ENCODE measurements around the gene PLSCR1.
A peak's percentile ranks its signal among the peaks of the same experiment; 100 is the strongest.

PLSCR1 gene

DNA sequence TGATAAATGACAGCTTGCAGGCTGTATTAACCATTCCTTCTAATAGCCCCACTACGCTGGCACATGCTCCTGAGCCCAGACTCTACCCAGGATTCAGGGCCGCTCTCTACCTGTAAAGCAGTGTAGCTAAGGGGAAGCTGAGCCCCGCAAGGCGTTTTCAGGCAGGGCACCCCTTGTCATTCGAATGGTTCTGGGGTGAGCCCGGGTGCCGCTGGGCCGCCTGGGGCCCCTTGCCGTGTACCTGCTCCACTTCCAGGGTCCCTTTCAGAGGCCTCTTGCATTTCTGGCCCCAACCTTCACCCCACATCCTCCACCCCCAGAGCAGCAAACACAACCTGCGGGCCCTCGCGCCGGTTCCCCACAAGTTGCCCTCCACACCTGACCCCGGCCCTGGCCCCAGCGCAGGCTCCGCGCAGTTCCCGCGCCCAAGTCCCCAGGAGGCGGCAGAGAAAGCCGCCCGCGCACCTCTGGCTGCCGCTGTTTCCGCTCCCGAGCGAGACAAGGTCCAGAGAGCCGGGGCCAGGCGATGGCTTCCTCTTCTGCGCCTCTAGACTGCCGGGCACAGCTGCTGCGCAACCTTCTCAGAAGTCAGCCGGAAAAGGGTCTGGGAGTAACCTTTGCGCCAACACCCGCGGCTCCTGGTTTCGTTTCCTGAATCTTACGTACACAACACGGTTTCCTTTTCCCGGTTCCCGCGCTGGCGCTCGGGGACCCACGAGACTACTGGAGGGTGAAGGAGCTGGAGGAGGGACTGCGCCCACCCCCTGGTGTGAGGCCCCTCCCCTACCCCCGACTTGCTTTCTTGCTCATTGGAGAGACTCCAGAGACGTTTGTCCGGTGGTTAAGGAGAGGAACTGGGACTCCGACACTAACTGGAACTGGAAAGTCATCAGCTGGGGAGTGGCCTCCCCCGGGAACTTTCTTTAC lies at the start of gene PLSCR1:
Gene PLSCR1, minus strand, starts transcription at position 606 of the 927 bp plus-strand sequence. CDS start 8,055 bp downstream, outside the sequence.
- DNase-seq: peak; percentile 97

GRCh38 chr3:146593776-146594175 lies 49.4 kb upstream of the PLSCR1 start:
- DNase-seq: no peak

DNA sequence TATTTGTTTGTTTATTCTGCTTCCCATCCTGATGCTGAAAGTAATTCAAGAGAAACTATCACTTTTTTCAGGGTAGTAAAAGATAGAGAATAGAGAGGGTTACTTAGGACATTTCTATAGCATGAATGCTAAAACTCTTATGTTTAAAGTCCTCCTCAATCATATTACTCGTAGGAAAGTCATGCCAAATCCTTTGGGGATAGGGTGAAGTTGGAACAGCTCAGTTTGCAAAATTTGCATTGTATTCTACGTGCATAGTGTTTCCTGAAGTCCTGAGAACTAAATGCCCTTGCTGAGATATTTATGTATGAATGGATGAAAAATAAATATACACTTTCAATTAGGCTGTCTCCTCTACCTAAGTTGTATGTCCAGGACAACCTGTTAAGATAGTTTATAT lies 46.1 kb upstream of the PLSCR1 start:
- no peak for DNase-seq

DNA sequence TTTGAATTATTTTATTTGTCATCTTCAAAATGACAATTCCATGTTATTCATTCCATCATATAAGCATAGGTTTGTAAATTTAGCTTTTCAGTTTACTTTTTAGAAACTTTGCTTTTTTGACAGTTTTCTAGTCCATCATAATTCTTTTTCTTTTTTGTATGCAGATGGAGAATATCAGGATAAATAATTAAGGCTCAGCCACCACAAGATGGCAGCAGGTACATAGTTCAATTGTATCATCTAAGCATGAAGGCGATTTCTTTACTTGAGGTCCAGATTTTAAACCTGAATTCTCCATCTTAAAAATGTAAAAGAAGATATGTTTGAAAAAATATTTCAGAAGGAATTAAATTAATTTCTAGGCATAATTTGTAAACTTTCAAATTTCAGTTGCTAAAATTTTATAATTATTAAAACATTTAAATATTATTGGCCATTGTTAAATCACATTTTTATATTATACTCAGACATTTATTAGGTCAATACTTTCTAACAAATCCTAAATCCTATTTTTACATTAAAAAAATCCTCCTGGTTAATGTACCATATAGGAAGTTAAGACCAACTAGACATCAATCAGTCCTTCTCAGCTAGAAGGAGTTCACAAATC lies 45.6 kb upstream of the PLSCR1 start:
- DNase-seq: no peak

DNA sequence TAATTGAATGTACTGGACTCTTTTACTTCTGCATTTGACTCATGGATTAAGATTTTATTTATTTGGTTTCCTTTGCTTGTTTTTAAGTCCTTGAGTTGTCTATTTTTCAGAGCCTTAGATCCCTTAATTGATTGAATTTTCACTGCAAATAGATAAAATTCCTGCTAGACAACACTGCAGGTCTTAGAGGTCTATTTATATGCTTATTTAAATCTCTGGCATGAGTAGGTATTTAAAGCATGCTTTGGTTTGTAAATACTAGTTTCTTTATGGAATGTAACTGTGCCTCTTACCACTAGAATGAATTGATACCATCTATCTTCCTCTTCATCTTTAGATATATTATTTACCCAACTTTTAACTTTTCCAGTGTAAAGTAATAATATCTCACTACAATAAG lies 40.7 kb upstream of the PLSCR1 start:
- DNase-seq: no peak

DNA sequence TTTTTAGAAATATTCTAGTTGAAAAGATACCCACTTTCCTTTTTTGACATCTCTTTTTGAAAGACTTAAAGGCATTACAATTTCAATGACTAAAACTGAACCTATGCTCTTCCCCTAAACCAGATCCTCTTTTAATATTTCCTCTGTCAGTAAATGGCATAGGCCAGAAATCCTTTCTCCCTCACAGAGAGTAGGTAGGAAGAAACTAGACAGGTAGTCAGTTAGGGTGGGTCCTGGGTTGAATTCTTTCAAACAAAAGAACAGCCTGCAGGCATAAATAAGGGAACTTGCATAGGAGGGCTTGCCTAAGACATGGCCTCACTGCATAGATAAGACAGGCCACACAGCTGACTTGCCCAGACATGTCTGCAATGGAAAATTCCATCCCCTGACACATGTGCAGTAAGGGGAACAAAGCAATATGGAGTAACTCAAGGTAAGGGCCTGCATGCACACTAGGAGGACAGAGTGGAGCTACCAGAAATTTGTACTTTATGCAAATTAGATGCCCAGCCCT lies 37.6 kb upstream of the PLSCR1 start:
- DNase-seq: peak; percentile 35

DNA sequence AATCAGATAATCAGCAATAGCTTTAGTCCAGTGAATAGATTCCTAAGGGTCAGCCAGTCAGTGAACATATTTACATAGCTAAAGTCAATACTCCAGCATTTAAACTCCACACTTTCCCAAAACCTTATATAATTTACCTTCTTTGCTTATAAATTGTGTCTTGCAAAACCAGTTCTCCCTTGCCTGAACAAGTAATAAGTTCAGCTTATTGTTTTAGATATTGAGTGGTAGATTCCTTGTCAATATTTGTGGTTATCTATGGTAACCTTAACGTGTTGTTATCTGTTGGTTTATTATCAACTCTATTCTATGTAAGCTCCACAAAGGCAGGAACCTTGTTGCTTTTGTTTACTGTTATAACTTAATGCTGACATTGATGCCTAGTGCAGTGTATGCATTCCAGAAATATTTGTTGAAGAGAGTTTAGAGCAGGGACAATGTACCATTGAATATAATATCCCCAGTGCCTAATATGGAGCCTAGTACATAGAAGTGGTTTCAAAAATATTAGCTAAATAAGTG lies 36.7 kb upstream of the PLSCR1 start:
- DNase-seq: no peak

- peak; percentile 39 for DNase-seq
Measured at GRCh38 chr3:146577662-146578061, 33.3 kb upstream of the PLSCR1 start.

DNA sequence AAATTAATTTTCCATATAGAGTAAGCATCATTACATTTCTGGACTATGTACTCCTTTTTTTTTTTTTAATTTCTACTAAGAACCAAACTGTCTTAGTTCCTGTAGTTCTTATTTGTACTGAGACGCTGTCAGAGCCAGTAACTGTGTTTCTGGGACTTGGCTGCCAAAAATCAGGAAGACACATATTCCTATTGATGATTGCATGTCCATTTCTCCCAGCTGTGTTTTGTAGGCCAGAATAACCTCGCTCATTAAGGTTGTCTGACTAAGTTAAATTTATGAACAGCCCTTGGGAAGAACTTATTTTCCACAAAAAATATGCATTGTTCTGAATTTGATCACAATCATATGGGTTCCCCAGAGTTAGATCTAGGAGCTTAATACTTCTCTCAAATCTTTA lies 31.2 kb upstream of the PLSCR1 start:
- DNase-seq: no peak

- DNase-seq: no peak
Measured at GRCh38 chr3:146574173-146574572, 29.8 kb upstream of the PLSCR1 start.

GRCh38 chr3:146569314-146569713 lies 24.9 kb upstream of the PLSCR1 start:
- DNase-seq: no peak

- DNase-seq: no peak
Measured at GRCh38 chr3:146566138-146566537, 21.7 kb upstream of the PLSCR1 start.

GRCh38 chr3:146561879-146562278 lies 17.5 kb upstream of the PLSCR1 start:
- no peak for DNase-seq

DNA sequence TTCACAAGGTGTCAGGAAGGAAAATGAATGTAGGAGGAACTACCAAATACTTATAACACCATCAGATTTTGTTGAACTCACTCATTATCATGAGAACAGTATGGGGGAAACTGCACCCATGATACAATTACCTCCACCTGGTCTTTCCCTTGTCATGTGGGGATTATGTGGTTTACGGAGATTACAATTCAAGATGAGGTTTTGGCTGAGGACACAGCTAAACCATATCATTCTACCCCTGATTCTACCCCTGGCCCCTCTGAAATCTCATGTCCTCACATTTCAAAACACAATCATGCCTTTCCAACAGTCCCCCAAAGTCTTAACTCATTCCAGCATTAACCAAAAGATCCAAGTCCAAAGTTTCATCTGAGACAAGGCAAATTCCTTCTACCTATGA lies 17.1 kb upstream of the PLSCR1 start:
- DNase-seq: no peak

DNA sequence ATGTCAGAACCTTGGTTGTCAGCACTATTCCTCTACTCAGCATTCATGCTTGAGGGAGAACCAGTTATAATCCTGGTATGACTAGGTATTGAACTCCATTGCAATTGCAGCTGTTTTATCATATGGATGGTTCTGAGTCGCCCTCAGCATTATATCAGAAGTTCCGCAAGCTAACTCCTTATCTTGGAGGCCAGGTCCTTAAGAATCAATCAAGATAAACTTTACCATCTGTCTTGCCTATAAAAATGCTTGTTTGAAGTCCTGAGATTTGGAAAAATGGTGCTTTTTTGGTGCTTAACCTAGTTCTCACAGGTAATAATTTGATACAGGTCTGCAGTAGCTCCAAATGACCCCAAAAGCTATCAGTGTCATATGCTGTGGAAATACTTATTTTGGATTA lies 16.3 kb upstream of the PLSCR1 start:
- DNase-seq: no peak

DNA sequence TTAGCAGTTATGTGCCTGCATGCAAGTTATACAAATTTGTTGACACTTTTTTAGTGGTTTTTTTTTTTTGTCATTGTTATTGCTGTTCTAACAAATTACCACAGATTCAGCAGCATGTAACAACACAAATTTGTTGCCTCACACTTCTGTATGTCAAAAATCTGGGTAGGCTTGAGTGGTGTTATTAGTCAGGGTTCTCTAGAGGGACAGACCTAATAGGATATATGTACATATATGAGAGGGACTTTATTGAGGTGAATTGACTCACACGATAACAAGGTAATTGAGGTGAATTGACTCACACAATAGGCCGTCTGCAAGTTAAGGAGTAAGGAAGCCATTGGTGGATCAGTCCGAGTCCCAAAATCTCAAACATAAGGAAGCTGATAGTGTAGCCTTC lies 15.0 kb upstream of the PLSCR1 start:
- no peak for DNase-seq

DNA sequence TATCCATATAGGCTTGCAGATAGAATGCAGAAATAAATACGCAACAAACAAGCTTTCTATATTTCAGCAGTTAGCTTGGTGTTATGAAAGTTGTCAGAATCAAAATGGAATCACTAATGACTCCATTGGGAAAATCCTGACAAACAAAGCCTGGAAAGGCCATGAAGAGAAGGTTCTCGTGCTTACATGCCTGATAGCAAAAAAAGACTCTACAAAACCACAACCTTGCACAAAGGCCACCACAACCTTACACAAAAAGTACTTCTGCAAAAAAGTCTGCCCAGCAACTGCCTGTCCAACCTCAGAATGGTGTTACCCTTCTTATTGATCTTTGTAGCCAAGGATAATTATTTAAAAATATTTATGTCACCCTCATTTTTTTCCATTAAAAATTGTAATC lies 14.4 kb upstream of the PLSCR1 start:
- peak; percentile 46 for DNase-seq

DNA sequence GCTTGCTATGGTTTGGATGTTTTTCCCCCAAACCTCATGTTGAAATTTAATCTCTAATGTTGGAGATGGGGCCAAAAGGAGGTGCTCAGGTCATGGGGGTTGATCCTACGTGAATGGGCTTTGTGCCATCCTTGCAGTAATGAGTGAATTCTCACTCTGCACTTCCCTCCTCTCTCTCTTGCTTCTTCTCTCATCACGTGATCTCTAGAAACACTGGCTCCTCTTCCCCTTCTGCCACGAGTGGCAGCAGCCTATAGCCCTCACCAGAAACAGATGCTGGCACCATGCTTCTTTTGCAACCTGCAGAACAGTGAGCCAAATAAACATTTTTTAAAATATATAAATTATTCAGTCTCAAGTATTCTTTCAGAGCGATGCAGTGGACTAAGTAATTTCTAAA lies 13.3 kb upstream of the PLSCR1 start:
- DNase-seq: no peak

DNA sequence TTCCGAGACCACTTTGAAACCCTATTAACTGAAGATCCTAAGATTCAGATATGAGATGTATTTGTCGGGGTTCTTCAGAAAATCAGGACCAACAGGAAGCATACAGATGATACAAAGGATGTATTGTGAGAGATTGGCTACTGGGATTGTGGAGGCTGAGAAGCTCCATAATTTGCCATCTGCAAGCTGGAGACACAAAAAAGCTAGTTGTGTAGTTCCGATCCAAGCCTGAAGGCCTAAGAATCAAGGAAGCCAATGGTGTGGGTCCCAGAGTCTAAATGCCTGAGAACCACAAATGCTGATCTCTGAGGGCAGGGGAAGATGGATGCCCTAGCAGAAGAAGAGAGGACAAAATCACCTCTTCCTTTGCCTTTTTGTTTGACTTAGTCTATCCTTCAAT lies 10.9 kb upstream of the PLSCR1 start:
- DNase-seq: no peak

DNA sequence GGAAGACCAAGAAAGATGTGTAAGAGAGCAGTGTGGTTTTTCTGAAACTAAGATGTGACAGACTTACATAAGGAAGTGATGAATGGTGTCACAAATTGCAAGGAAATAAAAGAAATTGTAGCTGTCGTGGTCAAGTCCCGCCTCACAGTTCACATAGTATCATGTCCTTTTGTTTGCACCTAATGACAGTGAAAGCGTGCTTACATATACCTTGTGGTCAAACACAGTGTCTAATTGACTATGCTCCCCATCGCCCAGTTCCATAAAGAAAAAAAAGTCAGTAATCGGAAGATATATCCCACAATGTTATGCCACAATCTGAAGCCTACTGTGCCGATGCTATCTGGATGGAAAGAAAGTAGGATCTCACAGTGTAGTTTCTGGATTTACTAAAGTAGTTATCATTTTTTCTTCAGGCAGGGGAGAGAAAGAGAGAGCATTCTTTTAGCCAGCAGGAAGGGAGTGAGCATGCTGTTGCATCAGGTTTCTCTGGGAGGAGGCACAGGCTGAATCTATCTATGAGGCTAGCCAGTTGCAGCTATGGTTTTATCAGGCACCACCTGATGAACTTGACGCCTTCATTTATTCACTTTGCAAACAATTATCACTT lies 9.8 kb upstream of the PLSCR1 start:
- no peak for DNase-seq

DNA sequence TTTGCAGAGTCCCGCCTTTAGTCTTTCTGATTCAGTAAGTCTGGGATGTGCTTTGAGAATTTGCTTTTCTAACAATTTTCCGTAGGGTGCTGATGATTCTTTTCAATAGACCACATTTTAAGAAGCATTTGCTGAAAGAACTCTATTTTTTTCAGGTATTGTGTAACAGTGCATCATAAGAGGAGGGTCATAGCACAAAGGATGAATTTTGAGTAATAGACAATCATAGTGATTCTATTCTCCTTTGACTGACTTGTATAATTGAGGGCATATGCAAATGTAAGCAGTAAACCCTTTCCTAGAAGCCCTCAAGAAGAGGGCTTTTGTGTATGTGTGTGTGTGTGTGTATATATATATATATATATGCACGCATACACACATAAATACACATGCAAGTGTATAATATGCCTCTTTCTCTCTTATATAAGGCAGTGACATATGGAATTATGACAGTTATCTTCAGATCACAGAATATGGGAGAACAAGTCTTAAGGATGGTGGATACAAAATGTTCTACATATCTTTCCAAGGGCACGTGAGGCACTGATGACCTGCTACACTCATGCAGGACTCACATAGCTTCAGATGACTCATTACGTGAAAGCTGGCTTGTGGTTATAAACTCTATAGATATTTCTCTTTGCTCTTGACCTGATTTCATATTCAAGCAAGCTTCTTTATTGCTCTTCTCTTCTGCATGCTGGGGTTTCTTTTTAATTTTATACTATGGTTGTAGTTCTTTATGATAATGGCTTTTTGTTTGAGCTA lies 6.5 kb upstream of the PLSCR1 start:
- no peak for DNase-seq

GRCh38 chr3:146550070-146550615 lies 5.7 kb upstream of the PLSCR1 start:
- DNase-seq: no peak

All from GDM1 (cell line).